DOHH2 (cell line): ENCODE results near the gene SMIM12.

ENCODE experiments used
- H3F3A ChIP-seq: fragments of 200-600 bp; sonication (generic), shearing (Covaris generic); 2 replicates; pipeline ENCODE4 v1.6.0; 2016; ENCODE audit warnings: antibody characterized with exemption, mild to moderate bottlenecking; ENCODE audit not compliant: control insufficient read depth, insufficient read depth
- H3K27ac ChIP-seq: fragments of 200-600 bp; sonication (generic); 2 replicates; pipeline ENCODE4 v1.5.1; 2014; ENCODE audit warnings: low read depth, mild to moderate bottlenecking, low read length, moderate library complexity
- H3K27me3 ChIP-seq: fragments of 200-600 bp; sonication (generic); 2 replicates; pipeline ENCODE4 v1.6.1; 2014; ENCODE audit warnings: mild to moderate bottlenecking, low read length, mixed read lengths; ENCODE audit not compliant: control insufficient read depth
- H3K36me3 ChIP-seq: fragments of 200-600 bp; sonication (generic); 2 replicates; pipeline ENCODE4 v1.6.1; 2014; ENCODE audit warnings: mild to moderate bottlenecking, low read length, moderate library complexity, mixed read lengths; ENCODE audit not compliant: control insufficient read depth
- H3K4me1 ChIP-seq: fragments of 200-600 bp; sonication (generic); 2 replicates; pipeline ENCODE4 v1.6.1; 2014; ENCODE audit warnings: mild to moderate bottlenecking, low read length, mixed read lengths; ENCODE audit not compliant: control insufficient read depth
- H3K4me2 ChIP-seq: fragments of 200-600 bp; sonication (generic); 2 replicates; pipeline ENCODE4 v1.6.0; 2014; ENCODE audit warnings: mild to moderate bottlenecking, low read length, moderate library complexity
- H3K4me3 ChIP-seq: fragments of 200-600 bp; sonication (generic); 2 replicates; pipeline ENCODE4 v1.5.1; 2014; ENCODE audit warnings: mild to moderate bottlenecking, low read length, mixed read lengths
- H3K79me2 ChIP-seq: fragments of 200-600 bp; sonication (generic); 2 replicates; pipeline ENCODE4 v1.6.1; 2014; ENCODE audit warnings: mild to moderate bottlenecking, low read length, mixed read lengths; ENCODE audit not compliant: control insufficient read depth
- H3K9me2 ChIP-seq: fragments of 200-600 bp; sonication (generic); replicated peaks from 2 replicates; pipeline ENCODE4 v1.6.1; 2014; ENCODE audit warnings: mild to moderate bottlenecking, low read length, mixed read lengths; ENCODE audit not compliant: control insufficient read depth
- H3K9me3 ChIP-seq: fragments of 200-600 bp; sonication (generic); 2 replicates; pipeline ENCODE4 v1.6.1; 2014; ENCODE audit warnings: antibody characterized with exemption, low read length, mixed read lengths; ENCODE audit not compliant: control insufficient read depth, insufficient read depth
- H4K20me1 ChIP-seq: fragments of 200-600 bp; sonication (generic); 2 replicates; pipeline ENCODE4 v1.6.0; 2014; ENCODE audit warnings: low read depth, mild to moderate bottlenecking, antibody characterized with exemption, low read length, moderate library complexity; ENCODE audit not compliant: control insufficient read depth, insufficient read depth
- EZH2phosphoT487 ChIP-seq: fragments of 200-600 bp; sonication (generic); IDR thresholded peaks from 2 replicates; pipeline ENCODE4 v1.6.1; 2017; ENCODE audit warnings: borderline replicate concordance, mild to moderate bottlenecking, antibody characterized with exemption, low read length, moderate library complexity, mixed read lengths
- TF ChIP-seq, protein P1 (sequence below): fragments of 200-600 bp; sonication (generic); IDR thresholded peaks from one replicate; pipeline ENCODE4 v1.5.1; 2014; ENCODE audit warnings: antibody characterized with exemption, mild to moderate bottlenecking, low read depth, low read length; ENCODE audit not compliant: poor library complexity, severe bottlenecking

SMIM12 gene

DNA sequence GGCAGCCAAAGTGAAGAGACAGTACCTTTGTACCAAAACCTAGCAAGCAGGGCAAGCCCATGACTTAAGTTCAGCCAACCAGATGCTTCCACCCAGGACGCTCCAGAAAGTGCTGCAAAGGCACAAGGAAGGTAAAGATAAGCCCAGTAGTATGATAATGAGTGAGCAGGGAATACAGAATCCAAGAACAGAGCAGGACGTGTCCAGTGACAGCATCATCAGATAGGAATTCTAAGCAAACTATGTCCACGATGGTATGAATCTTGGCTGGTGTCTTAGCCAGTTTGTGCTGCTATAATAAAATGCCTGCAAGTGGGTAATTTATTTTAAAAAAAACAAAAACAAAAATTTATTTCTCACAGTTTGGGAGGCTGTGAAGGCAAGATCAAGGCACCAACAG is 53.2 kb downstream of the SMIM12 start:
- Histone ChIP-seq H3K36me3 (no peaks in the 10 kb centered on the region), H3K27me3 (no peaks in the 10 kb centered on the region), H3K4me1 (no peaks in the 10 kb centered on the region), H4K20me1 (no peaks in the 10 kb centered on the region), H3K9me2 (no peaks in the 10 kb centered on the region), H3K4me2 (no peak overlapping the region), H3K27ac (no peak overlapping the region), H3K79me2 (no peaks in the 10 kb centered on the region), H3K9me3 (no peaks in the 10 kb centered on the region), H3F3A (no peaks in the 10 kb centered on the region), H3K4me3 (no peak overlapping the region)
- TF ChIP-seq, protein P1, sequence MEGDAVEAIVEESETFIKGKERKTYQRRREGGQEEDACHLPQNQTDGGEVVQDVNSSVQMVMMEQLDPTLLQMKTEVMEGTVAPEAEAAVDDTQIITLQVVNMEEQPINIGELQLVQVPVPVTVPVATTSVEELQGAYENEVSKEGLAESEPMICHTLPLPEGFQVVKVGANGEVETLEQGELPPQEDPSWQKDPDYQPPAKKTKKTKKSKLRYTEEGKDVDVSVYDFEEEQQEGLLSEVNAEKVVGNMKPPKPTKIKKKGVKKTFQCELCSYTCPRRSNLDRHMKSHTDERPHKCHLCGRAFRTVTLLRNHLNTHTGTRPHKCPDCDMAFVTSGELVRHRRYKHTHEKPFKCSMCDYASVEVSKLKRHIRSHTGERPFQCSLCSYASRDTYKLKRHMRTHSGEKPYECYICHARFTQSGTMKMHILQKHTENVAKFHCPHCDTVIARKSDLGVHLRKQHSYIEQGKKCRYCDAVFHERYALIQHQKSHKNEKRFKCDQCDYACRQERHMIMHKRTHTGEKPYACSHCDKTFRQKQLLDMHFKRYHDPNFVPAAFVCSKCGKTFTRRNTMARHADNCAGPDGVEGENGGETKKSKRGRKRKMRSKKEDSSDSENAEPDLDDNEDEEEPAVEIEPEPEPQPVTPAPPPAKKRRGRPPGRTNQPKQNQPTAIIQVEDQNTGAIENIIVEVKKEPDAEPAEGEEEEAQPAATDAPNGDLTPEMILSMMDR: no peak
- no peak for TF ChIP-seq EZH2phosphoT487

DNA sequence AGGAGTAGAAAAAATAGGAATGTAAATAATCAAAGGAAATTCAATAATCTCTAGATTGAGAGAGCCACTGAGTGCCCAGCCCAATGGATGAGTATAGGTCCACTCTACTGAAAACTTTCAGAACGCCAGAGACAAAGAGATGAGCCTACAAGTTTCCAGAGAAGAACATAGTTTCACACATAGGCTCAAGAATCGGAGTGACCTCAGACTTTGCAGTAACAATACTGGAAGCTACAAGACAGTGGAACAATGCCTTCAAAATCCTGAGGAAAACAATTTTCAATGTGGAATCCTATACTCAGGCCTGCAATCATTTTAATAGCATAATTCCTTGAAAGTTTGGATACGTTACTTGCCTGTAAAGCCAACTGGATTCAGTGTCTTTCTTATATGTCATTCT is 55.8 kb downstream of the SMIM12 start:
- no peak for TF ChIP-seq EZH2phosphoT487
- TF ChIP-seq, protein P1: no peak
- no peak overlapping the region for H3K4me2 ChIP-seq

More for the DNA sequence above, 55.8 kb downstream of the SMIM12 start:
- Histone ChIP-seq H3K4me3 (no peak overlapping the region), H3K36me3 (no peaks in the 10 kb centered on the region), H3K4me1 (no peaks in the 10 kb centered on the region), H4K20me1 (no peaks in the 10 kb centered on the region), H3K9me3 (no peaks in the 10 kb centered on the region), H3K27me3 (no peaks in the 10 kb centered on the region), H3K9me2 (no peaks in the 10 kb centered on the region), H3F3A (no peaks in the 10 kb centered on the region), H3K79me2 (no peaks in the 10 kb centered on the region), H3K27ac (no peak overlapping the region)
